Gastroesophageal sphincter (tissue), 3 donors: Measurements from ENCODE around the gene KRT14.

Experiments
- POLR2AphosphoS5 ChIP-seq: sonication (generic); formaldehyde crosslinking; IDR thresholded peaks from one replicate; pipeline ENCODE4 v1.6.1; 2017; ENCODE audit warnings: antibody characterized with exemption
- TF ChIP-seq, protein P1 (sequence below), 4 experiments: fragments of 200-600 bp in 2 of 4; fragments of 450-650 bp in 2 of 4; sonication (generic) in 1 of 4; IDR thresholded peaks; one replicate each; pipeline ENCODE4 v1.5.1; 2017 to 2019; ENCODE audit warnings: antibody characterized with exemption in 4 of 4, mild to moderate bottlenecking in 2 of 4, moderate library complexity in 2 of 4

DNA sequence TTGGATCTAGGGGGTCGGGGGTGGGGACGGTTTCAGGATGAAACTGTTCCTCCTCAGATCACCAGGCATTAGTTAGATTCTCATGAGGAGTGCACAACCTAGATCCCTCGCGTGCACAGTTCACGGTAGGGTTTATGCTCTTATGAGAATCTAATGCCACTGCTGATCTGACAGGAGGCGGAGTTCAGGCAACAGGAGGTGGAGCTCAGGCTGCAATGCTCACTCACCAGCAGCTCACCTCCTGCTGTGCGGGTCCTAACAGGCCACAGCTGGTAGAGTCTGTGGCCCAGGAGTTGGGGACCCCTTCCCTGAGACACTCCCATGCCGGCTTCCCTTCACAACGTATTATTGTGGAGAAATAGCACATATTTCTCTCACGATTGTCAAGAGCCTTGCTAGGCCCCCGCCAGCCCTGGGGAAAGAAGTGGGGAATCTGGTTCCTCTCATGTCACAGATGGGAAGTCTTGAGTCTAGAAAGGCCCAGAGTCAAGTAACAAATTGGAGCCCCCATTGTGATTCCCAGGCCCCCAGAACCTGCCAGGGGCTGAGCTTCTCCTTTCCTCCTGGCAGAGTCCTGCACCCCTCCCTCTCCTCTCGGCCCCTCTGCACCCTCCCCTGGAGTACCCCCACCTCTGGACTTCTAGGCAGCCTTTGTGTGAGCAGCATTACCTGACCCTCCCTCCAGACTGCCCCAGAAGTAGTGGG lies 6.1 kb upstream of the KRT14 start:
- TF ChIP-seq, protein P1, sequence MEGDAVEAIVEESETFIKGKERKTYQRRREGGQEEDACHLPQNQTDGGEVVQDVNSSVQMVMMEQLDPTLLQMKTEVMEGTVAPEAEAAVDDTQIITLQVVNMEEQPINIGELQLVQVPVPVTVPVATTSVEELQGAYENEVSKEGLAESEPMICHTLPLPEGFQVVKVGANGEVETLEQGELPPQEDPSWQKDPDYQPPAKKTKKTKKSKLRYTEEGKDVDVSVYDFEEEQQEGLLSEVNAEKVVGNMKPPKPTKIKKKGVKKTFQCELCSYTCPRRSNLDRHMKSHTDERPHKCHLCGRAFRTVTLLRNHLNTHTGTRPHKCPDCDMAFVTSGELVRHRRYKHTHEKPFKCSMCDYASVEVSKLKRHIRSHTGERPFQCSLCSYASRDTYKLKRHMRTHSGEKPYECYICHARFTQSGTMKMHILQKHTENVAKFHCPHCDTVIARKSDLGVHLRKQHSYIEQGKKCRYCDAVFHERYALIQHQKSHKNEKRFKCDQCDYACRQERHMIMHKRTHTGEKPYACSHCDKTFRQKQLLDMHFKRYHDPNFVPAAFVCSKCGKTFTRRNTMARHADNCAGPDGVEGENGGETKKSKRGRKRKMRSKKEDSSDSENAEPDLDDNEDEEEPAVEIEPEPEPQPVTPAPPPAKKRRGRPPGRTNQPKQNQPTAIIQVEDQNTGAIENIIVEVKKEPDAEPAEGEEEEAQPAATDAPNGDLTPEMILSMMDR (IDR thresholded peaks at IDR 0.05) = no peak
- no peak for TF ChIP-seq POLR2AphosphoS5
